Activated CD8-positive, alpha-beta memory T cell treated with anti-CD3 and anti-CD28 coated beads, Interleukin-2, amount 50 U/mL, for 24 hours (primary cell): ENCODE results near the gene DBET.
"Not testable (repeated sequence)": the region's sequence is repeated elsewhere in the genome, so short reads cannot be mapped to it uniquely, and the experiment has no call there.

Experiments used
- DNase-seq: peaks from one replicate; pipeline ENCODE4 v3.0.0-alpha.2; 2020; ENCODE audit errors: extremely low read depth

The DBET gene

GRCh38 chr4:190049378-190050239, 14.7 kb upstream of the DBET start:
- not testable (repeated sequence) for DNase-seq

GRCh38 chr4:190058997-190059396, 5.3 kb upstream of the DBET start:
- not testable (repeated sequence) for DNase-seq

DNA sequence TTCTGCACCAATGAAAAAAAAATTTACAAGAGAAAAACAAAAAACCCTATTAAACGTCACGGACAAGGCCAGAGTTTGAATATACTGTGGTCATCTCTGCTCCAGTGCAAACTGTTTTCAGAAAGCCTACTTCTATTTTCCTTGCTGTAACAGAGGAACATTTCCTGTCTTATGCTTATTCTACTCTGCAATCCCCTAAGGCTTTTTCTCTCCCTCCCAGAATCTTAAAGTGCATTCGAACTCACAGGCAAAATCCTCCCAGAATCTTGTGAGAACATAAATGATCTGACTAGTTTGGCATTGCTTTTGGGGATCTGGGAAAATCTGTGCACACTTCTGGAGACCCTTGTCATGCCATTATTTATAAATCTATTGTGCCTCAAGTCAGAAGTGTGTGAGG, 503 bp downstream of the DBET start:
- DNase-seq, result not testable (repeated sequence)

DNA sequence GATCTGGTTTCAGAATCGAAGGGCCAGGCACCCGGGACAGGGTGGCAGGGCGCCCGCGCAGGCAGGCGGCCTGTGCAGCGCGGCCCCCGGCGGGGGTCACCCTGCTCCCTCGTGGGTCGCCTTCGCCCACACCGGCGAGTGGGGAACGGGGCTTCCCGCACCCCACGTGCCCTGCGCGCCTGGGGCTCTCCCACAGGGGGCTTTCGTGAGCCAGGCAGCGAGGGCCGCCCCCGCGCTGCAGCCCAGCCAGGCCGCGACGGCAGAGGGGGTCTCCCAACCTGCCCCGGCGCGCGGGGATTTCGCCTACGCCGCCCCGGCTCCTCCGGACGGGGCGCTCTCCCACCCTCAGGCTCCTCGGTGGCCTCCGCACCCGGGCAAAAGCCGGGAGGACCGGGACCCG, 4.0 kb downstream of the DBET start:
- not testable (repeated sequence) for DNase-seq

GRCh38 chr4:190093052-190093451, 28.8 kb downstream of the DBET start:
- not testable (repeated sequence) for DNase-seq

DNA sequence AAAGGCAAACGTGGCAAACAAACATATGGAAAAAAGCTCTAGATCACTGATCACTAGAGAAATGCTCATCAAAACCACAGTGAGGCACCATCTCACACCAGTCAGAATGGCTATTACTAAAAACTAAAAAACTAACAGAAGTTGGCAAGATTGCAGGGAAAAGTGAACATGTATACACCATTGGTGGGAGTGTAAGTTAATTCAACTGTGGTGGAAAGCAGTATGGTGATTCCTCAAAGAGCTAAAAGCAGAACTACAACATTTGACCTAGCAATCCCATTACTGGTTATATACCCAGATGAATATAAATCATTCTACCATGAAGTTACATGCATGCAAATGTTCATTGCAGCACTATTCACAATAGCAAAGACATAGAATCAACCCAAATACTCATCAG, 29.7 kb downstream of the DBET start:
- DNase-seq, result not testable (repeated sequence)

DNA sequence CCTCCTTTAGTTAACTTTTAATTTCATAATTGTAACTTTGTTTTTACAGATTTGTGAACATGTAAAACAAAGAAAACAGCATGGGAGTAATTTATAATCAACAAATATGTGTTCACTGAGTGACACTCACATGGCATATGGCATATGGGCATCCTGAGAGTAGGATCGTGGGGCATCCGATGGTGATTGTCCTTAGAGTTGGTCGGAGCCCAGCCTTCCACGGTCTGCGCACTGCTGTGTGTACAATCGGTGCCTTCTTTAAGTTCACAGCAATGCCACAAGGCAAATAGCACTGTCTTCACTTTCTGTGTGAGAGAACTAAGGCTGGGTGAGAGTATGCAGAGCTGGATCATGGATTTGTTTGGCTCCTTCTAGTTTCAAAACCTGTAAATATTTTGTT, 31.0 kb downstream of the DBET start:
- not testable (repeated sequence) for DNase-seq

GRCh38 chr4:190099605-190100004, 35.3 kb downstream of the DBET start:
- not testable (repeated sequence) for DNase-seq

- DNase-seq, result not testable (repeated sequence)
Observed at GRCh38 chr4:190101525-190101924, 37.2 kb downstream of the DBET start.

GRCh38 chr4:190106191-190106590, 41.9 kb downstream of the DBET start:
- not testable (repeated sequence) for DNase-seq

DNA sequence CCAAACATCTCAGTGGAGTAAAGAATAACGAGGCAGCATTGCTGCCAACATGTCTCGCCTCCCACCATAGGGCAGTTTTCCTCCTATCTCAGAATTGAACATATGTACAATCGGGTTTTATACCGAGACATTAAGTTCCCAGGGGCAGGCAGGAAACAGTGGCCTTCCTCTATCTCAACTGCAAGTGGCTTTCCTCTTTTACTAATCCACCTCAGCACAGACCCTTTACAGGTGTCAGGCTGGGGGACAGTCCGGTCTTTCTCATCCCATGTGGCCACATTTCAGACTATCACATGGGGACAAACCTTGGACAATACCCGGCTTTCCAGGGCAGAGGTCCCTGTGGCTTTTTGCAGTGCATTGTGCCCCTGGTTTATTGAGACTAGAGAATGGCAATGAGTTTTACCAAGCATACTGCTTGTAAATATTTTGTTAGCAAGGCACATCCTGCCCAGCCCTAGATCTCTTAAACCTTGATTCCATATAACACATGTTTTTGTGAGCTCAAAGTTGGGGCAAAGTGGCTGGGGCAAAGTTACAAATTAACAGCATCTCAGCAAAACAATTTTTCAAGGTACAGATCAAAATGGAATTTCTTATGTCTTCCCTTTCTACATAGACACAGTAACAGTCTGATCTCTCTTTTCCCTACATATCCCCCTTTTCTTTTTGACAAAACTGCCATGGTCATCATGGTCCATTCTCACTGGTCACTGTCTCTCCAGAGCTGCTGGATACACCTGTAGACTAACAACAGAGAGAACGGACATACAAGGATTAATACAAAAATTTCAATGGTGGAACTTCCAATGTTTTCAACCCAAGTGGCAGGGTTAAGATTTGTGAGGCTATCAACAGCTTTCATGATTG, 42.5 kb downstream of the DBET start:
- DNase-seq, result not testable (repeated sequence)

GRCh38 chr4:190107766-190108485, 43.6 kb downstream of the DBET start:
- DNase-seq, result not testable (repeated sequence)

DNA sequence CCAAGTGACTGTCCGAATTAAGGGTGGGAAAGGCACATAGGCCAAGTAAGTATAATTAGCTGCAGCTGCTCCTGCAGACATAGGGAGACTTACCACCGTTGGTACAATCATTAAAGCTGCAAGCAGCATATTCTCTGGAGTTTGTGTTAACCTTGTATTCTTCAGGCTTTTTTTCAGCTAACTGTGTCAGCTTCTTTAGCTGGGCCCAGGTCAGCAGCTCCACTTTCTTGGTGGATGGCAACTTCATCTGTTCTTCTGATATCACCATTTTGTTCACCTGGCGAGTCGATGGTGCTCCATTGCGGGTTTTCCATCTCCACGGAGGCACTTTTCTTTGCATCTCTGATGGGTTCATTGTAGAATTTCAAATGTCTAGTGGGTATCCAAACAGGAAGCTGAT, 44.5 kb downstream of the DBET start:
- DNase-seq, result not testable (repeated sequence)

DNA sequence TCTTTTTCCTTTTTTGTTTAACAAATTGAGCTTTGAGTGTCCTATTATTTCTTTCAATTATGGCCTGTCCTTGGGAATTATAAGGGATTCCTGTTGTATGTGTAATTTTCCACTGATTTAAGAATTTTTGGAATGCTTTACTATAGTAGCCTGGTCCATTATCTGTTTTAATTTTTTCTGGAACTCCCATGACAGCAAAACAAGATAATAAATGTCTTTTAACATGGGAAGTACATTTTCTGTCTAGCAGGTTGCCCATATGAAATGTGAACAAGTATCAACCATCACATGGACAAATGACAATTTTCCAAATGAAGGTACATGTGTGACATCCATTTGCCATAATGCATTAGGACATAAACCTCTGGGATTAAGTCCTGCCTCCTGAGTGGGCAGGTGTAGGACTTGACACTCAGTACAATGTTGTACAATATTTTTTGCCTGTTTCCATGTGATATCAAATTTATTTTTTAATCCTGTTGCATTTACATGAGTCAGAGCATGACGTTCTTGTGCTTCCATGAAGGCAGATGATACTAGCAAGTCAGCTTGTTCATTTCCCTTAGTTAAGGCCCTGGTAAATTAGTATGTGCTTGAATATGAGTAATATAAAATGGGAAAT, 45.2 kb downstream of the DBET start:
- not testable (repeated sequence) for DNase-seq

DNA sequence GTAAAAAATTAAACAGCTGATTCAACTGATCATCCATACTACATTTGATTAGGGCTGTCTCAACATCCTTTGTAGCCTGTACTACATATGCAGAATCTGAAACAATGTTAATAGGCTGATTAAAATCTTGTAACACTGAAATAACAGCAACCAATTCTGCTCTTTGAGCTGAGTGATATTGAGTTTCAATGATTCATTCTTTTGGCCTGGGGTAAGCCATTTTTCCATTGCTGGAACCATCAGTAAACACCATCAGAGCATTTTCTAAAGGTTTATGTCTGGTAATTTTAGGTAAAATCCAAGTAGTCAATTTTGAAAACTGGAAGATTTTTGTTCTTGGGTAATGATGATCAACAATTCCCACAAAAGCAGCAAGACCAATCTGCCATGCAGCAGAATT, 45.7 kb downstream of the DBET start:
- not testable (repeated sequence) for DNase-seq

DNA sequence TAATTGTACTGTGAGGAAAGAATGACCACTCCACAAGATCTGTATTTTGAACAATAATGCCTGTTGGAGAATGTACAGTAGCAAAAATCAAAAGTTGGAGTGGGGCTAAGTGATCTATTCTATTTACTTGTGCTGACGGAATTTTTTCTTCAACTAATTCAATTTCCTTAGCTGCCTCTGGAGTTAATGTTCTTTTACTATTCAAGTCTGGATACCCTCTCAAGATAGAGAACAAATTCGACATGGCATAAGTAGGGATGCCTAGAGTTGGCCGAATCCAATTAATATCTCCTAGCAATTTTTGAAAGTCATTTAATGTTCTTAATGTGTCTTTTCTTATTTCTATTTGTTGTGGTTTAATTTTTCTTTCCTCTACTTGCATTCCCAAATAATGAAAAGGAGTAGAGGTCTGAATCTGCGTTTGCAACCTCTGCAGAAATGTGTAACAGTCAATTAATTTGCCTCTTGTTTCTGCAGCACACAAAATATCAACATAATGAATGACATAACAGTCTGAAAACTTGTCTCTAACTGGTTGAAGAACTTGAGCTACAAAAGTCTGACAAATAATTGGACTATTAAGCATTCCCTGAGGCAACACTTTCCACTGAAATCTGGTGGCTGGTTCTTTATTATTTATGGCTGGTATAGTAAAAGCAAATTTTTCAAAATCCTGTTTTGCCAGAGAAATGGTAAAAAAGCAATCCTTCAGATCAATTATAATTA, 46.4 kb downstream of the DBET start:
- not testable (repeated sequence) for DNase-seq

GRCh38 chr4:190112879-190113278, 48.6 kb downstream of the DBET start:
- DNase-seq, result not testable (repeated sequence)

DNA sequence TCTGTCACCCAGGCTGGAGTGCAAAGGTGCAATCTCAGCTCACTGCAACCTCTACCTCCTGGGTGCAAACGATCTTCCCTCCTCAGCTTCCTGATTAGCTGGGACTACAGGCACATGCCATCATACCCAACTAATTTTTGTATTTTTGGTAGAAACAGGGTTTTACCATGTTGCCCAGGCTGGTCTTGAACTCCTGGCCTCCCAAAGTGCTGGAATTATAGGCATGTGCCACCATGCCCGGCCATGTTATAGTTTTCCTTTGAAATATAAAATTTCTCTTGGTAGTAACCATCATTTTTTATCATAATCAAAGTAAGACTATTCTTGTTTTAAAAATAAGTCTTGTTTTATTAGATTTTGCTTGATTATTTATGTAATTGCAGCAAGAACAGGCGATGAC, 50.7 kb downstream of the DBET start:
- not testable (repeated sequence) for DNase-seq
